NCI-H1436 treated with DMSO at 0.1 percent for 48 hours (cell line): Measurements from ENCODE around the gene USF1.
"Not testable (repeated sequence)": the region's sequence is repeated elsewhere in the genome, so short reads cannot be mapped to it uniquely, and the experiment has no call there.

Source experiments
- DNase-seq: peaks from one replicate; lab custom pipeline; 2025; lab: John Stamatoyannopoulos, UW

Gene USF1

DNA sequence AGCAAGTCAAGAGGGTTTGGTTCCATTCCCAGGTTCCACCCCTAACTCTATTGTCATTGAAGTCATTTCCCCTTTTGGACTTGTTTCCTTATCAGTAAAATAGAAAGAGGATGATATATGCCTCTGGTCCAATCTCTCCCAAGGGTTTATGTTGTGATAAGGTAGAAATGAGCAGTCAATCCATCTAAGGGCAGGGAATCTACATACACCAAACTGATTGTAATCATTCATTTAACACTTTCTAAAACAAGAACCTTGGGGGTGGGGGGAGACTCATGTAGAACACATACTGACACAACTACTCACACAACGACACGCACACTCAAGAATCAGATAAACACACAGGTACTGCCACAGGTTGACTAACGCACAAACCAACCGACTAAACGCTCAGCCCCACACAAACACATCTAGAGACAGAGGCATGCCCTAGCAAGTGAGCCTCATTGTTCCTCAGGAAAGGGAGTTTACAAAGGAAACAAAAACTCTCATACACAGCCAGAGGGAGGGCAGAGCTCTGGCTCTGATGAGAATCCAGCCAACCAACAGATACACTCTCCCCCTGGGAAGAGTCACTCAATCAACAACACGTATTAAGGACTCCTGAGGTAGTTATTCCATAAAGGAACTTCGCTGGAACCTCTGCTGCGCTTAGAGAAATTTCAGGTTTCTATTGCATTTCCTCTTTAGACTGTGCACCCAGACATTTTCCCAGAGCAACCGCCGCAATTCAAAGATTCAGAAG lies 25.9 kb downstream of the USF1 start:
- no peak for DNase-seq

DNA sequence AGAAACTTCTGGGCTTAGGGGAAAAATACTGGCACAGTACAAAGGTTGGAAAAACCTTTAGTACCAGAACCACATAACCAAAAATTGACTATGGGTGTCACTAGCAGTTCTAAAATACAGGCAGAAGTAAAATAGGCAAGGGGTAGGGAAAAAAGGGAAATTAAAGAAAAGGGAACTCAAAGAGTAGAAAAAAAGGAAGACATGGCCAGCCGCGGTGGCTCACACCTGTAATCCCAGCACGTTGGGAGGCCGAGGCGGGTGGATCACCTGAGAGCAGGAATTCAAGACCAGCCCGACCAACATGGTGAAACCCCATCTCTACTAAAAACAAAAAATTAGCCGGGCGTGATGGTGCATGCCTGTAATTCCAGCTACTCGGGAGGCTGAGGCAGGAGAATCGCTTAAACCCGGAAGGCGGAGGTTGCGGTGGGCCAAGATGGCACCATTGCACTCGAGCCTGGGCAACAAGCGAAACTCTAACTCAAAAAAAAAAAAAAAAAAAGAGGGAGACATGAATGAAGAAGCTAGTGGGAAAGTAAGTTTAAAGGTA lies 26.6 kb downstream of the USF1 start:
- DNase-seq: not testable (repeated sequence)

DNA sequence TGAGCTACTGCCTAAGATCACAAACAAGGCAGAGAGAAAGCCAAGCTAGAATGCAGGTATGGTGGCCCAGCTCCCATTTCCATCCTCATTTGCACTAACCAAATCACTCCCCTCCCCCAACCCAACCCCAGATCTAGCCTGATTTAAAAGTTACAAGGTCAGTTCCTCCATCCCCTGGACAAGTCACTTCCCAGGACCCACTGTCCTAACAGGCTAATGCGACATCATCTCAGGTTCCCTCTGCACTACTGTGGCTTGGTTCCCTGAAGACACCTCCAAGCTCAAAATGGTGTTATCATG lies 27.2 kb downstream of the USF1 start:
- DNase-seq: no peak

DNA sequence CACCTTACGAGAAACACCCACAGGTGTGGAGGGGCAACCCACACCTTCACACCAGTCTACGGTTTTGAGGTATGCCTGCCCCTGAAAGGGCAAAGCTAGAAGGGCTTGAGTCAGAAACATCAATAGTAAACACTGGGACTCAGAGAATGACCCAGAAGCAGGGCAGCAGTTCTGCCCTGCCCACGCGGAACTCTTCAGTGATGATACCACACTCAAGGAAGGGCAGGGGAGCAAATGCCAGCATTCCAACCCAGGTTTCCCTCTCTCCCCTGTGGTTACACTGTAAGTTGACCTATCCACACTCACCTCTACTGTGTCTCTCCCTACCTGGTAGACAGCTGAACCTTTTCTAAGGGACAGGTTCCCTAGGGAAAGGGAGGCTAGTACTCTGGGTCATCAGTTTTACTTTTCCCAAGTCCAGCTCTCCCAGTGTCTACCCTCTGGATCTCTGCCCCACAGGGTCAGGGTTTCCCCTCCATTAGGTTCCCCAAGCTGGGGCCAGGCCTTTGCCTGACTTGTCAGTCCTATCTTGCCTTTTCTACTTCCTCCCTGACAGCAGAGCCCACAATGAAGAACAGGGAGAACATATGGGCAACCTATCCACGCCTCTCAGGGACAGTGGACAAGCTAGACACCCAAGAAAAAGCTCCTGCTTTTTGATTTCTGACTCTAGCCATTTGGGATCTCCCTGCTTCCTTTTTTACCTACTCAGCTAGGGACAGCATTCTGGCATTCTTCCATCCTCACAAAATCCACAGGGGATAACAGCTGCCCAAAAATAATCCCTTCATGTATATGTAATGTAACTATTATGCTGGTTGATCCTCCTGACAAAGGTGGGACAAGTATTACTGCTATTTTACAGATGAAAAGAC lies 27.8 kb downstream of the USF1 start:
- no peak for DNase-seq

DNA sequence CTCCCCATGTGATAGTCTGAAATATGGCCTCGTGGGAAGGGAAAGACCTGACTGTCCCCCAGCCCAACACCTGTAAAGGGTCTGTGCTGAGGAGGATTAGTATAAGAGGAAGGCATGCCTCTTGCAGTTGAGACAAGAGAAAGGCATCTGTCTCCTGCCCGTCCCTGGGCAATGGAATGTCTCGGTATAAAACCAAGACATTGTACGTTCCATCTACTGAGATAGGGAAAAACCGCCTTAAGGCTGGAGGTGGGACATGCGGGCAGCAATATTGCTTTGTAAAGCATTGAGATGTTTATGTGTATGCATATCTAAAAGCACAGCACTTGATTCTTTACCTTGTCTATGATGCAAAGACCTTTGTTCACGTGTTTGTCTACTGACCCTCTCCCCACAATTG lies 28.6 kb downstream of the USF1 start:
- DNase-seq: not testable (repeated sequence)

DNA sequence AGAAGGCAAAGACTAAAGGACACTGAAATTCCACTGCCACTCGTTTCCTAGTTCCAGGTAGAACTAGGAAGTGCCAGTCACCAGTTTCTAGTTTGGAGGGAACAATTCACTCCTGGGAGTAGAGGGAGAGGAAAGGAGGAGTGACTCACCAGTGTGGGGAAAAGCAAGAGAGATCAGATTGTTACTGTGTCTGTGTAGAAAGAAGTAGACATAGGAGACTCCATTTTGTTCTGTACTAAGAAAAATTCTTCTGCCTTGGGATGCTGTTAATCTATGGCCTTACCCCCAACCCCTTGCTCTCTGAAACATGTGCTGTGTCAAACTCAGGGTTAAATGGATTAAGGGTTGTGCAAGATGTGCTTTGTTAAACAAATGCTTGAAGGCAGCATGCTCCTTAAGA lies 29.1 kb downstream of the USF1 start:
- not testable (repeated sequence) for DNase-seq

DNA sequence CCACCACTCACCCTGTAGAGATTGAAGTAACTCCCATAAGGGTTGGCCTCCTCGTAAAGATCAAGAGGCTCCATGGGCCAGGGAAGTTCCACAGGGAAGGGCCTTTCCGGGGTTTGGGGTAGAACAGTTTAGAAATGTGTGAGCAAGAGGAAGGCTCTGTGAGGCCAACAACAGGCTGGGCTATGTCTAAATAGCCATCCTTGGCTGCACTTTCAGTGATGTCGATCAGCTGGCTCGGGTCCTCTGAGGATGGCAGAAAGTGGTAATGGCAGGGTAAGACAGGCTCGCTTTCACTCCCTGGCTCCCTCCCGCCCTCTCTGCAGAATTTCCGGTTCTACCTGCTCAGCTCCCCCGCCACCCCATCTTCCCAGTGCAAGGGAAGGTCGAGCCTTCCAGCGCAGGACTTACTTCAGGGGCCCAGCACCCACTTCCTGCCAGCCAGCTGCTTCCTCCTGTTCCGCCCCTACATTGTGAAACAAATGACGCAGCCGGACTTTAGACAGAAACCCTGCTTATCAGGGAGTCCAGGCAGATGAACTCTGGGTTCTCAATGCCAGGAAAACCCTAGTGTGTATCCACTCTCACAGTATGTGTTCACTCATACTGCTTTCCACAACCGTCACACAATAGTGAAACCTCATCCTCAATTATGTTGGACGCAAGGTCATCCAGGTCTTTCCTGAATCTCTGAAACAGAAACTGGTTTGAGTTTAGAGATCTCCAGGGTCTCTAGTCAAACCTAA lies 32.1 kb downstream of the USF1 start:
- DNase-seq: no peak

DNA sequence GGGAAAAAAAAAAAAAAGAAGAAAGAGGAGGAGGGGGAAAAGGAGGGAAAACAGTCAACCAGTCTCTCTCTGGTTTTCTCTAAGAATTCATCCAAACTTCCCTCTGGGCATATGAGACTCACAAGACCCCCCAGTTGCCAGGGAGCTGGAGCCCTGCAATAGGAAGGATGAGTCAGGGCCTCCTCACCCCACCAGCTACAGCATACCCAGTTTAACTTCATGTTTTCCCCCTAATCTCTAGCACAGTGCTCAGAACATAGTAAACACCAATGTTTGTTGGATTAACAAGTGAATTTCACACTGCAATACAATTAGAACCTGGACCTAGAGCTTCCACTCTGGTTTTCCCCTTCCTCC lies 32.7 kb downstream of the USF1 start:
- no peak for DNase-seq

GRCh38 chr1:161012420-161012819 lies 33.4 kb downstream of the USF1 start:
- no peak for DNase-seq

DNA sequence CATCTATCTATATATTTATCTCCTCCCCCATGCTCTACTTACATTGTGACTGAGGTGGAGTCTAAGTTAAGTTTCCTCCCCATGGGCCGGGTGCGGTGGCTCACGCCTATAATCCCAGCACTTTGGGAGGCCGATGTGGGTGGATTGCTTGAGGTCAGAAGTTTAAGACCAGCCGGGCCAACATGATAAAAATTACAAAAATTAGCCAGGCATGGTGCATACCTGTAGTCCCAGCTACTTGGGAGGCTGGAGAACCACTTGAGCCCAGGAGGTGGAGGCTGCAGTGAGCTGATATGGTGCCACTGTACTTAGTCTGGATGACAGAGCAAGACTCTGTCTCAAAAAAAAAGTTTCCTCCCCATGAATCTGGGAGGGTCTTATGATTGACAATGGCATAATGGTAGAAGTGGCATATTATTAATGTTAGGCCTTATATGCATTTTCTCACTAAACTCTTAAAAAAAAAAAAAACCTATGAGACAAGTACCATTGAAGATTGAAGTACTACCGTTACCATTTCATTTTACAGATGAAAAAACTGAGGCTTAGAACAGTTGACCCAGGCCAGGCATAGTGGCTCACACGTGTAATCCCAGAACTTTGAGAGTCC lies 36.1 kb downstream of the USF1 start:
- no peak for DNase-seq

- no peak for DNase-seq
Measured at GRCh38 chr1:161008869-161009510, 36.8 kb downstream of the USF1 start.

DNA sequence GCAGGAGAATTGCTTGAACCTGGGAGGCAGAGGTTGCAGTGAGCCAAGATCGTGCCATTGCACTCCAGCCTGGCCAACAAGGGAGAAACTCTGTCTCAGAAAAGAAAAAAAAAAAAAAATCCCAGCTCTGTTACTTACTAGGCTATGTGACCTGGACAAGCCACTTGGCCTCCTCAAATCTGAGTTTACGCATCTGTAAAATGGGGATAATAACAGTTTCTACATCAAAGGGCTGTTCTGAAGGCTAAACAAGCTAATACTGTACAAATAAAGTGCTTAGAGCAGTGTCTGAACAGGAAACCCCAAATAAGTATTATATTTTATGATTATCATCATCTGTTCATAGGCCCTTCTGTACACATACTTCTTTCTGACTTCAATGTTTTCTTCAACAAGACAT lies 38.4 kb downstream of the USF1 start:
- DNase-seq: no peak

DNA sequence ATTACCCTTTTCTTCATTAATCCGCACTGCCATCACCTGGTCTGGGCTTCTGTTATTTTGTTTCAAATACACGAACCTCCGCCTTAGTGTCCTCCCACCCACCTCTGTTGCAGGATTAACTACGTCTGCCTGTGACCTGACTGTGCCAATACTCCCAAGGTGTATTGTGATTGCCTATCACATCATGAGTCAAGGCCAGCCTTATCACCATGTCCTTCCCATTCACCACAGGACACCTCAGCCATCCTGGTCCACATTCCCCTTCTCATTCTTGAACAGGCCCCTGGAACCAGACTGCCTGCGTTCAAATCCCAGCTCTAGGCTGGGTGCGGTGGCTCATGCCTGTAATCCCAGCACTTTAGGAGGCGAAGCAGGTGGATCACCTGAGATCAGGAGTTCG lies 39.2 kb downstream of the USF1 start:
- no peak for DNase-seq

- DNase-seq: no peak
Measured at GRCh38 chr1:161001525-161001924, 44.3 kb downstream of the USF1 start.

- no peak for DNase-seq
Measured at GRCh38 chr1:161000736-161001480, 44.9 kb downstream of the USF1 start.

- no peak for DNase-seq
Measured at GRCh38 chr1:160999376-160999775, 46.4 kb downstream of the USF1 start.

GRCh38 chr1:160997323-160998038 lies 48.3 kb downstream of the USF1 start:
- DNase-seq: no peak

DNA sequence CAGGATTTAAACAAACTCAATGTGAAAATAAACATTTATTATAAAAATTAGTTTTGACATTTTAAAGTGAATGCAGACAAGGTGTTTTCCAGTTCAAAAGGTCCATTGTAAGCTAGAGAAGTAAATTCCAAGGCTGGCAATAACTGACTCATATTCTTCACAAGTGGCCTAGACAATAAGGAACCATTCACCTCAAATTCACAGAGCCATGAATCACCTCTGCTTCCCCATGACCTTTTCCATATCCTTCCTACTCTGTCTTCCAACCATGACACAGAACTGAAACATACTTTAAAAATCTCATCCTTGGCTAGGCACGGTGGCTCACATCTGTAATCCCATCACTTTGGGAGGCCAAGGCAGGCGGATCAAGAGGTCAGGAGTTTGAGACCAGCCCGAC lies 49.6 kb downstream of the USF1 start:
- no peak for DNase-seq

DNA sequence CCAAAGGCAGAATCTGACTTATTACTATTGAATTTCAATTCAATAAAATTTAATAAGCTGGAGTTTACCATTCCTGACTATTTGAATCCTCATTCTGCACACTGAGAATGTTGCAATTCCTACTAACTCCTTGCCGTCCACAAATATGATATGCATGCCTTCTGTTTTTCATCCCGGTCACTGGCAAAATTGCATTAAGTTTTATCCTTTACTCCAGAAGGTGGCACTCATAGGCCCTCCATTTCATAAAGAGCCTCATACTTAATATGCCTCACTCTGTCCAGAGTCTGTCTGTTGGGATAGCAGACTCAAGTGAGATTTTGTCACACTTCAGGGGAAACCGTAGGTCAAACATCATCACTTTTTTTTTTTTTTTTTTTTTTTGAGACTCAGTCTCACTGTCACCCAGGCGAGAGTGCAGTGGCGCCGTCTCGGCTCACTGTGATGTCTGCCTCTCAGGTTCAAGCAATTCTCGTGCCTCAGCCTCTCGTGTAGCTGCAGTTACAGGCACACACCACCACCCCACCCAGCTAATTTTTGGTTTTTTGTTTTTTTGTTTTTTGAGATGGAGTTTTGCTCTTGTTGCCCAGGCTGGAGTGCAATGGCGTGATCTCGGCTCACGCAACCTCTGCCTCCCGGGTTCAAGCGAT lies 52.1 kb downstream of the USF1 start:
- DNase-seq: no peak

DNA sequence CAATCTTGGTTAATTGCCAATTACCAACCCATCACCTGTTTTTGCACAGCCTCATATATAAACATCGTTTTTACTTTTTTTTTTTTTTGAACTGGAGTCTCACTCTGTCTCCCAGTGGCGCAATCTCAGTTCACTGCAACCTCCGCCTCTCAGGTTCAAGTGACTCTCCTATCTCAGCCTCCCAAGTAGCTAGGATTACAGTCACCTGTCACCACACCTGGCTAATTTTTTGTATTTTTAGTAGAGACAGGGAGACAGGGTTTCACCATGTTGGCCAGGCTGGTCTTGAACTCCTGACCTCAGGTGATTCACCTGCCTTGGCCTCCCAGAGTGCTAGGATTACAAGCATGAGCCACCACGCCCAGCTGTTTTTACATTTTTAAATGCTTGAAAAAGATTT lies 53.7 kb downstream of the USF1 start:
- DNase-seq: not testable (repeated sequence)
